GM20431 (cell line): ENCODE results near the gene FRMD4A.

ENCODE experiments used
- in situ Hi-C: fragments of 300-500 bp; cut with MseI, MboI; formaldehyde crosslinking; loops from one replicate; pipeline ENCODE4 v1.15.0; 2020; ENCODE audit warnings: low sequenced_read_pairs; ENCODE audit not compliant: unreplicated experiment

The FRMD4A gene

GRCh38 chr10:14032406-14032998 is 298.2 kb downstream of the FRMD4A start:
- in situ Hi-C loops = no loop called here

GRCh38 chr10:14026325-14026724 is 304.4 kb downstream of the FRMD4A start:
- in situ Hi-C loops = no loop called here

- in situ Hi-C loops = no loop called here
These were observed 305.2 kb downstream of the FRMD4A start for GRCh38 chr10:14025283-14026189.

- in situ Hi-C loops = no loop called here
These were observed 306.2 kb downstream of the FRMD4A start for GRCh38 chr10:14024329-14025202.

GRCh38 chr10:14023673-14024328 is 306.9 kb downstream of the FRMD4A start:
- in situ Hi-C loops = no loop called here

GRCh38 chr10:14022954-14023672 is 307.6 kb downstream of the FRMD4A start:
- in situ Hi-C loops = no loop called here

GRCh38 chr10:14022052-14022451 is 308.7 kb downstream of the FRMD4A start:
- in situ Hi-C loops = no loop called here

GRCh38 chr10:14020037-14020664 is 310.6 kb downstream of the FRMD4A start:
- in situ Hi-C loops = no loop called here

GRCh38 chr10:14017467-14017866 is 313.3 kb downstream of the FRMD4A start:
- in situ Hi-C loops = no loop called here

- in situ Hi-C loops = no loop called here
These were observed 313.8 kb downstream of the FRMD4A start for GRCh38 chr10:14016931-14017333.

- in situ Hi-C loops = no loop called here
These were observed 314.6 kb downstream of the FRMD4A start for GRCh38 chr10:14016011-14016536.

GRCh38 chr10:14014423-14014822 is 316.3 kb downstream of the FRMD4A start:
- in situ Hi-C loops = no loop called here

- in situ Hi-C loops = no loop called here
These were observed 319.8 kb downstream of the FRMD4A start for GRCh38 chr10:14010769-14011574.

GRCh38 chr10:14010101-14010558 is 320.6 kb downstream of the FRMD4A start:
- in situ Hi-C loops = no loop called here

- in situ Hi-C loops = no loop called here
These were observed 321.2 kb downstream of the FRMD4A start for GRCh38 chr10:14009371-14010100.

GRCh38 chr10:14008740-14009080 is 322.0 kb downstream of the FRMD4A start:
- in situ Hi-C loops = no loop called here

- in situ Hi-C loops = no loop called here
These were observed 326.2 kb downstream of the FRMD4A start for GRCh38 chr10:14004536-14004935.
